ENCODE data around the gene SESN3. TPM values are rescaled to one million over a fixed set of nuclear protein-coding genes. Genes with fewer than 3 reads are reported as not detected.
"Not testable (repeated sequence)": the region's sequence is repeated elsewhere in the genome, so short reads cannot be mapped to it uniquely, and the experiment has no call there.

The SESN3 gene
- total RNA-seq, 2 experiments from 2014 or later: 29.1 to 31.5 TPM

DNA sequence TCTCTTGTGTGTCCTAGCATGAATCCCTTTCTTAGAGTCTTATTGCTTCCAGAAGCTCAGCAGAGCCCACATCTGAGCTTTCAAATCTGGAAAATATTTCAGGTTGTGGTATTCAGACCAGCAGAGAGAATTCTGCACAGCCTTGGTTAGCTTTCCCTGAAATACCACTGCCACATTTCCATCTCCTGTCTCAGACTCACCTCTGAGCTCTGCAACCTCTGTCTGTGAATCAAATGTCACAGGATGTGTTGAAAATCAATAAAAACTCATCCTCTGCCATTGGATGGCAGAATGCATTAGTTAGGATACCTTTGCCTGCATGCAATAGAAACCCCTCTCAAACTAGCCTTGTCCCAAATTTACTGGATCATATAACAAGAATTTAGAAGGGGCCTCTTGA lies 93.7 kb downstream of the SESN3 start:
- no peak overlapping the region for H3K27ac Mint-ChIP-seq
- DNase-seq (no peak), ATAC-seq (no peak)
- ChIA-PET POLR2A (interaction anchor here (0.8 to 1.9 kb wide), 5 partner anchors 12 to 652 kb away, joined by 3 to 10 read pairs (median 4); partner anchors contain the start of genes ENDOD1 and FAM76B), CTCF (interaction anchor here (0.8 to 6.5 kb wide), 14 partner anchors 10 to 80 kb away, joined by 3 to 71 read pairs (median 4); partner anchors contain the start of gene SRSF8)
- no peak overlapping the region for H3K4me3 Mint-ChIP-seq
- peaks cover 7% of the 10 kb centered on the region for H3K27me3 Mint-ChIP-seq (ENCODE audit: low read depth)
- H3K4me1 Mint-ChIP-seq (ENCODE audit: low read depth): peaks cover 14% of the 10 kb centered on the region
- H3K36me3 Mint-ChIP-seq (ENCODE audit: low read depth): peaks cover 11% of the 10 kb centered on the region
- no peaks in the 10 kb centered on the region for H3K9me3 Mint-ChIP-seq (ENCODE audit: insufficient read depth)

- H3K27ac Mint-ChIP-seq; H3K9me3 Mint-ChIP-seq (ENCODE audit: insufficient read depth); H3K4me3 Mint-ChIP-seq; H3K27me3 Mint-ChIP-seq (ENCODE audit: low read depth); DNase-seq; ATAC-seq: not testable (repeated sequence)
- H3K4me1 Mint-ChIP-seq (ENCODE audit: low read depth): peaks cover 14% of the 10 kb centered on the region
- peaks cover 15% of the 10 kb centered on the region for H3K36me3 Mint-ChIP-seq (ENCODE audit: low read depth)
- POLR2A ChIA-PET: interaction anchor here (0.7 to 1.9 kb wide), 4 partner anchors 15 to 653 kb away, joined by 4 to 10 read pairs (median 4); partner anchors contain the start of genes ENDOD1, FAM76B and SRSF8
- CTCF ChIA-PET: interaction anchor here (1.0 to 6.5 kb wide), 10 partner anchors 11 to 68 kb away, joined by 3 to 71 read pairs (median 6); partner anchors contain the start of gene SRSF8
Observed at GRCh38 chr11:95136747-95137146, 94.3 kb downstream of the SESN3 start.

- Mint-ChIP-seq H3K27ac (no peak overlapping the region), H3K4me3 (no peak overlapping the region), H3K27me3 (ENCODE audit: low read depth) (peaks cover 4% of the 10 kb centered on the region), H3K36me3 (ENCODE audit: low read depth) (peaks cover 18% of the 10 kb centered on the region), H3K9me3 (ENCODE audit: insufficient read depth) (no peaks in the 10 kb centered on the region), H3K4me1 (ENCODE audit: low read depth) (peaks cover 14% of the 10 kb centered on the region)
- ATAC-seq (no peak), DNase-seq (no peak)
- ChIA-PET CTCF (interaction anchor here (0.9 to 6.5 kb wide), 4 partner anchors 12 to 67 kb away, joined by 3 to 71 read pairs (median 14); partner anchors contain the start of gene SRSF8), POLR2A (interaction anchor here (0.6 kb wide), 1 partner anchor 283 kb away, joined by 3 read pairs; no protein-coding TSS in a partner anchor)
Observed at GRCh38 chr11:95135880-95136279, 95.1 kb downstream of the SESN3 start.

DNA sequence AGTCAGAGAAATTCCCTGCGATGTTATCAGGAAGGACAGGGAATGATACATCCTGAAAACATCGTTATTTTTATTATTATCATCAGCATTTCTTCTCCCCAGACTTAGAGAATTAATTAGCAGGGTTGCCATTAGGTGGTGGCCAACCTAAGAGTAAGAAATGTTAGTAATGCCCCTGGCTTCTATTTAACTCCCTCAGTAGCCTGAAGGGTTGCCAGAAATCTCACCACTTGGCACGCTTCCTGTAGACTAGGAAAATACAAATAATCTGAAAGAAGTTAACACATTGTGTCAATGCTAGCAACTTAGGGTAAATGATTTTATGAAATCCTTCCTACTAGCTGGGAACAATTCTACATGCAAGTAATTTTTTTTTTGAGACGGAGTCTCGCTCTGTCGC lies 95.8 kb downstream of the SESN3 start:
- no peak overlapping the region for H3K4me3 Mint-ChIP-seq
- DNase-seq (no peak), ATAC-seq (no peak)
- H3K9me3 Mint-ChIP-seq (ENCODE audit: insufficient read depth): no peaks in the 10 kb centered on the region
- H3K36me3 Mint-ChIP-seq (ENCODE audit: low read depth): peaks cover 22% of the 10 kb centered on the region
- peaks cover 1% of the 10 kb centered on the region for H3K27me3 Mint-ChIP-seq (ENCODE audit: low read depth)
- peaks cover 14% of the 10 kb centered on the region for H3K4me1 Mint-ChIP-seq (ENCODE audit: low read depth)
- ChIA-PET POLR2A (no interaction called here), CTCF (interaction anchor here (6.5 kb wide), 1 partner anchor 66 kb away, joined by 71 read pairs; the partner anchor contains the start of gene SRSF8)
- no peak overlapping the region for H3K27ac Mint-ChIP-seq

GRCh38 chr11:95134491-95134890 lies 96.5 kb downstream of the SESN3 start:
- no peak for DNase-seq
- peaks cover 27% of the 10 kb centered on the region for H3K36me3 Mint-ChIP-seq (ENCODE audit: low read depth)
- no peaks in the 10 kb centered on the region for H3K9me3 Mint-ChIP-seq (ENCODE audit: insufficient read depth)
- no peak overlapping the region for H3K4me3 Mint-ChIP-seq
- peaks cover 14% of the 10 kb centered on the region for H3K4me1 Mint-ChIP-seq (ENCODE audit: low read depth)
- CTCF ChIA-PET: no interaction called here
- no peak for ATAC-seq
- H3K27ac Mint-ChIP-seq: no peak overlapping the region
- H3K27me3 Mint-ChIP-seq (ENCODE audit: low read depth): no peaks in the 10 kb centered on the region
- POLR2A ChIA-PET: no interaction called here

- DNase-seq: no peak
- no peaks in the 10 kb centered on the region for H3K27me3 Mint-ChIP-seq (ENCODE audit: low read depth)
- H3K4me3 Mint-ChIP-seq: no peak overlapping the region
- ChIA-PET CTCF (interaction anchor here (0.7 kb wide), 1 partner anchor 14 kb away, joined by 3 read pairs; no protein-coding TSS in a partner anchor), POLR2A (no interaction called here)
- peaks cover 18% of the 10 kb centered on the region for H3K4me1 Mint-ChIP-seq (ENCODE audit: low read depth)
- no peaks in the 10 kb centered on the region for H3K9me3 Mint-ChIP-seq (ENCODE audit: insufficient read depth)
- ATAC-seq: no peak
- peaks cover 40% of the 10 kb centered on the region for H3K36me3 Mint-ChIP-seq (ENCODE audit: low read depth)
- no peak overlapping the region for H3K27ac Mint-ChIP-seq
Observed at GRCh38 chr11:95132956-95133355, 98.0 kb downstream of the SESN3 start.

- CTCF ChIA-PET: no interaction called here
Observed at GRCh38 chr11:95128602-95129001, 102.4 kb downstream of the SESN3 start.

GRCh38 chr11:95123556-95123955 lies 107.4 kb downstream of the SESN3 start:
- no peaks in the 10 kb centered on the region for H3K27me3 Mint-ChIP-seq (ENCODE audit: low read depth)
- no peak overlapping the region for H3K27ac Mint-ChIP-seq
- H3K4me1 Mint-ChIP-seq (ENCODE audit: low read depth): peaks cover 11% of the 10 kb centered on the region
- no peaks in the 10 kb centered on the region for H3K9me3 Mint-ChIP-seq (ENCODE audit: insufficient read depth)
- ChIA-PET POLR2A (no interaction called here), CTCF (no interaction called here)
- H3K4me3 Mint-ChIP-seq: no peak overlapping the region
- DNase-seq (no peak), ATAC-seq (no peak)
- H3K36me3 Mint-ChIP-seq (ENCODE audit: low read depth): peaks cover 21% of the 10 kb centered on the region

More at GRCh38 chr11:95128602-95129001, 102.4 kb downstream of the SESN3 start:
- Mint-ChIP-seq H3K27me3 (ENCODE audit: low read depth) (no peaks in the 10 kb centered on the region), H3K27ac (no peak overlapping the region), H3K4me1 (ENCODE audit: low read depth) (peaks cover 11% of the 10 kb centered on the region), H3K9me3 (ENCODE audit: insufficient read depth) (no peaks in the 10 kb centered on the region), H3K36me3 (ENCODE audit: low read depth) (peaks cover 46% of the 10 kb centered on the region), H3K4me3 (no peak overlapping the region)
- DNase-seq (no peak), ATAC-seq (no peak)
- POLR2A ChIA-PET: no interaction called here

GRCh38 chr11:95121698-95122097 lies 109.3 kb downstream of the SESN3 start:
- H3K27ac Mint-ChIP-seq: no peak overlapping the region
- H3K4me3 Mint-ChIP-seq: no peak overlapping the region
- no peaks in the 10 kb centered on the region for H3K9me3 Mint-ChIP-seq (ENCODE audit: insufficient read depth)
- DNase-seq (no peak), ATAC-seq (no peak)
- ChIA-PET POLR2A (no interaction called here), CTCF (no interaction called here)
- H3K4me1 Mint-ChIP-seq (ENCODE audit: low read depth): peaks cover 10% of the 10 kb centered on the region
- no peaks in the 10 kb centered on the region for H3K27me3 Mint-ChIP-seq (ENCODE audit: low read depth)
- H3K36me3 Mint-ChIP-seq (ENCODE audit: low read depth): peaks cover 20% of the 10 kb centered on the region

DNA sequence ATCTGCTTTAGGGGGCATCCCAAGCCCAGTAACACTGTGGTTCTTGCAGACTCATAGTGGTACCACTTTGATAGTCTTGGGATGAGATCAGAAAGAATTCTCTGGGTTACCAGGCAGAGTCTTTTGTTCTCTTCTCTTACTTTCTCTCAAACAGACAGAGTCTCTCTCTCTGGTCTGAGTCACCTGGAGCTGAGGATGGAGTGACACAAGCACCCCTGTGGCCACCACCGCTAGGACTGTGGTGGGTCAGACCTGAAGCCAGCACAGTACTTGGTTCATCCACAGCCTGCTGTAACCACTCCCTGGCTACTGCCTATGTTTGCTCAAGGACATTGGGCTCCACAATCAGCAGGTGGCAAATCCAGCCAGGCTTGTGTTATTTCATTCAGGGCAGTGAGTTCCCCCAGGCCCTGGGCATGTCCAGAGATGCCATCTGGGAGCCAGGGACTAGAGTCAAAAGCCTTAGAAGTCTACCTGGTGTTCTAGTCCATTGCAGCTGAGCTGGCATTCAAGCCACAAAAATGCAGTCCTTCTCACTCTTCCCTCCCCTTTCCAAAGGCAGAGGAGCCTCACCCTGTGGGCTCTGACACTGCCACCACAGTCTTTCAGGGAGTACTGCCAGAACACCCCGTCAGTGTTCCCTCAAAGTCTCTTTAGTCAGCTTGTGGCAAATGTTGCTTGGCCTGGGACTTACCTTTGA lies 111.5 kb downstream of the SESN3 start:
- DNase-seq: no peak

DNA sequence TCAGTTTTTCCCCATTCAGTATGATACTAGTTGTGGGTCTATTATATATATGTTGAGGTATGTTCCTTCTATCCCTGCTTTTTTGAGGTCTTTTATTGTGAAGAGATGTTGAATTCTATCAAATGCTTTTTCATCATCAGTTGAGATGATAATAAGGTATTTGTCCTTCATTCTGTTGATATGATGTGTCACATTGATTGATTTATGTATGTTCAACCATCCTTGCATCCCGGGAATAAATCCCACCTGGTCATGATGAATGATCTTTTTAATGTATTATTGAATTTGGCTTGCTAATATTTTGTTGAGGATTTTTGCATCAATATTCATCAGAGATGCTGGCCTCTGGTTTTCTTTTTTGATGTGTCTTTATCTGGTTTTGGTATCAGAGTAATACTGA lies 115.4 kb downstream of the SESN3 start:
- H3K4me1 Mint-ChIP-seq (ENCODE audit: low read depth): peaks cover 10% of the 10 kb centered on the region
- no peaks in the 10 kb centered on the region for H3K27me3 Mint-ChIP-seq (ENCODE audit: low read depth)
- H3K4me3 Mint-ChIP-seq: no peak overlapping the region
- no peak for ATAC-seq
- no peak overlapping the region for H3K27ac Mint-ChIP-seq
- no peak for DNase-seq
- CTCF ChIA-PET: no interaction called here
- peaks cover 18% of the 10 kb centered on the region for H3K36me3 Mint-ChIP-seq (ENCODE audit: low read depth)
- no peaks in the 10 kb centered on the region for H3K9me3 Mint-ChIP-seq (ENCODE audit: insufficient read depth)
- POLR2A ChIA-PET: no interaction called here

More for the DNA sequence above, 111.5 kb downstream of the SESN3 start:
- ChIA-PET CTCF (interaction anchor here (1.3 kb wide), 1 partner anchor 39 kb away, joined by 4 read pairs; no protein-coding TSS in a partner anchor), POLR2A (no interaction called here)
- no peaks in the 10 kb centered on the region for H3K9me3 Mint-ChIP-seq (ENCODE audit: insufficient read depth)
- H3K27ac Mint-ChIP-seq: no peak overlapping the region
- no peak overlapping the region for H3K4me3 Mint-ChIP-seq
- no peak for ATAC-seq
- no peaks in the 10 kb centered on the region for H3K27me3 Mint-ChIP-seq (ENCODE audit: low read depth)
- peaks cover 10% of the 10 kb centered on the region for H3K4me1 Mint-ChIP-seq (ENCODE audit: low read depth)
- H3K36me3 Mint-ChIP-seq (ENCODE audit: low read depth): peaks cover 15% of the 10 kb centered on the region

All from activated CD8-positive, alpha-beta T cell treated with anti-CD3 and anti-CD28 coated beads, Interleukin-2, amount 10 ng/mL, durations not matched to agents 7 days and 5 days (primary cell).